HG03520 (cell line): ENCODE data around the gene TAPT1.

ENCODE experiments used
- ATAC-seq: cut with Tn5 transposase; IDR thresholded peaks from one replicate; pipeline ENCODE4 v1.9.1; 2021; ENCODE audit warnings: mild to moderate bottlenecking, moderate library complexity; ENCODE audit not compliant: unreplicated experiment

TAPT1 gene

GRCh38 chr4:16110661-16111290, 115.5 kb downstream of the TAPT1 start:
- no peak for ATAC-seq
